ENCODE results near the gene NDUFB11. TPM values are rescaled to one million over a fixed set of nuclear protein-coding genes. Genes with fewer than 3 reads are reported as not detected.

The NDUFB11 gene
- total RNA-seq, 1 experiment from 2014 or later: 78.9 TPM

- no peaks in the 10 kb centered on the region for H4K20me1 ChIP-seq (ENCODE audit: insufficient read depth)
- no peak overlapping the region for H2AFZ ChIP-seq (ENCODE audit: low read depth, low read length, poor library complexity, severe bottlenecking)
- TF ChIP-seq ZFX (IDR thresholded peaks at IDR 0.05) (no peak), RAD21 (IDR thresholded peaks at IDR 0.05; ENCODE audit: low read depth) (no peak), SRF (IDR thresholded peaks at IDR 0.05; ENCODE audit: low read depth) (no peak), MAX (IDR thresholded peaks at IDR 0.05) (no peak), POLR2A (IDR thresholded peaks at IDR 0.05; ENCODE audit: borderline replicate concordance, extremely low read depth, insufficient read depth, insufficient read length) (no peak), CBX3 (IDR thresholded peaks at IDR 0.05; ENCODE audit: low read depth) (no peak), CTCF (IDR thresholded peaks at IDR 0.05 in 2 of 3, conservative IDR thresholded peaks at IDR 0.05 in 1 of 3; ENCODE audit: borderline replicate concordance in 1 of 3, insufficient read depth in 1 of 3, low read depth in 2 of 3, low read length in 2 of 3) (no peak), ZNF274 (IDR thresholded peaks at IDR 0.05; ENCODE audit: low read depth, low read length) (no peak), SIN3A (IDR thresholded peaks at IDR 0.05; ENCODE audit: low read depth) (no peak), EZH2phosphoT487 (IDR thresholded peaks at IDR 0.05; ENCODE audit: borderline replicate concordance) (no peak), TCF7L2 (IDR thresholded peaks at IDR 0.05; ENCODE audit: borderline replicate concordance, extremely low read depth, insufficient read depth, insufficient read length) (no peak), EGR1 (IDR thresholded peaks at IDR 0.05; ENCODE audit: low read depth) (no peak), ELF1 (IDR thresholded peaks at IDR 0.05; ENCODE audit: borderline replicate concordance, low read depth) (no peak), JUND (IDR thresholded peaks at IDR 0.05) (no peak), EZH2 (IDR thresholded peaks at IDR 0.05) (no peak), YY1 (IDR thresholded peaks at IDR 0.05; ENCODE audit: extremely low read depth, insufficient replicate concordance, low read depth, low read length) (no peak), SP1 (IDR thresholded peaks at IDR 0.05; ENCODE audit: low read depth) (no peak)
- TF ChIP-seq, protein P1, sequence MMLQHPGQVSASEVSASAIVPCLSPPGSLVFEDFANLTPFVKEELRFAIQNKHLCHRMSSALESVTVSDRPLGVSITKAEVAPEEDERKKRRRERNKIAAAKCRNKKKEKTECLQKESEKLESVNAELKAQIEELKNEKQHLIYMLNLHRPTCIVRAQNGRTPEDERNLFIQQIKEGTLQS (IDR thresholded peaks at IDR 0.05): no peak
- TF ChIP-seq, protein P2, sequence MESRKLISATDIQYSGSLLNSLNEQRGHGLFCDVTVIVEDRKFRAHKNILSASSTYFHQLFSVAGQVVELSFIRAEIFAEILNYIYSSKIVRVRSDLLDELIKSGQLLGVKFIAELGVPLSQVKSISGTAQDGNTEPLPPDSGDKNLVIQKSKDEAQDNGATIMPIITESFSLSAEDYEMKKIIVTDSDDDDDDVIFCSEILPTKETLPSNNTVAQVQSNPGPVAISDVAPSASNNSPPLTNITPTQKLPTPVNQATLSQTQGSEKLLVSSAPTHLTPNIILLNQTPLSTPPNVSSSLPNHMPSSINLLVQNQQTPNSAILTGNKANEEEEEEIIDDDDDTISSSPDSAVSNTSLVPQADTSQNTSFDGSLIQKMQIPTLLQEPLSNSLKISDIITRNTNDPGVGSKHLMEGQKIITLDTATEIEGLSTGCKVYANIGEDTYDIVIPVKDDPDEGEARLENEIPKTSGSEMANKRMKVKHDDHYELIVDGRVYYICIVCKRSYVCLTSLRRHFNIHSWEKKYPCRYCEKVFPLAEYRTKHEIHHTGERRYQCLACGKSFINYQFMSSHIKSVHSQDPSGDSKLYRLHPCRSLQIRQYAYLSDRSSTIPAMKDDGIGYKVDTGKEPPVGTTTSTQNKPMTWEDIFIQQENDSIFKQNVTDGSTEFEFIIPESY (IDR thresholded peaks at IDR 0.05; ENCODE audit: extremely low read depth, insufficient replicate concordance, low read length): no peak
- TF ChIP-seq, protein P3, sequence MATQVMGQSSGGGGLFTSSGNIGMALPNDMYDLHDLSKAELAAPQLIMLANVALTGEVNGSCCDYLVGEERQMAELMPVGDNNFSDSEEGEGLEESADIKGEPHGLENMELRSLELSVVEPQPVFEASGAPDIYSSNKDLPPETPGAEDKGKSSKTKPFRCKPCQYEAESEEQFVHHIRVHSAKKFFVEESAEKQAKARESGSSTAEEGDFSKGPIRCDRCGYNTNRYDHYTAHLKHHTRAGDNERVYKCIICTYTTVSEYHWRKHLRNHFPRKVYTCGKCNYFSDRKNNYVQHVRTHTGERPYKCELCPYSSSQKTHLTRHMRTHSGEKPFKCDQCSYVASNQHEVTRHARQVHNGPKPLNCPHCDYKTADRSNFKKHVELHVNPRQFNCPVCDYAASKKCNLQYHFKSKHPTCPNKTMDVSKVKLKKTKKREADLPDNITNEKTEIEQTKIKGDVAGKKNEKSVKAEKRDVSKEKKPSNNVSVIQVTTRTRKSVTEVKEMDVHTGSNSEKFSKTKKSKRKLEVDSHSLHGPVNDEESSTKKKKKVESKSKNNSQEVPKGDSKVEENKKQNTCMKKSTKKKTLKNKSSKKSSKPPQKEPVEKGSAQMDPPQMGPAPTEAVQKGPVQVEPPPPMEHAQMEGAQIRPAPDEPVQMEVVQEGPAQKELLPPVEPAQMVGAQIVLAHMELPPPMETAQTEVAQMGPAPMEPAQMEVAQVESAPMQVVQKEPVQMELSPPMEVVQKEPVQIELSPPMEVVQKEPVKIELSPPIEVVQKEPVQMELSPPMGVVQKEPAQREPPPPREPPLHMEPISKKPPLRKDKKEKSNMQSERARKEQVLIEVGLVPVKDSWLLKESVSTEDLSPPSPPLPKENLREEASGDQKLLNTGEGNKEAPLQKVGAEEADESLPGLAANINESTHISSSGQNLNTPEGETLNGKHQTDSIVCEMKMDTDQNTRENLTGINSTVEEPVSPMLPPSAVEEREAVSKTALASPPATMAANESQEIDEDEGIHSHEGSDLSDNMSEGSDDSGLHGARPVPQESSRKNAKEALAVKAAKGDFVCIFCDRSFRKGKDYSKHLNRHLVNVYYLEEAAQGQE (IDR thresholded peaks at IDR 0.05; ENCODE audit: low read depth): no peak
- ATAC-seq: no peak
- peak overlapping the region; percentile 67 to 75 for H3K4me3 ChIP-seq (replicated peaks in 1 of 2; ENCODE audit: low read depth in 1 of 2, low read length in 2 of 2)
- intact Hi-C loops (cut with micrococcal nuclease): loop anchor here (5.0 to 10.0 kb wide), 4 partner anchors 170 to 835 kb away; partner anchors contain the start of gene ZNF41
- BruUV-seq (replicated peaks): no TSS peak
- ChIA-PET CTCF (no interaction called here), RAD21 (ENCODE audit: low non-redundant PET in 1 of 2, low total read pairs in 2 of 2, uncharacterized antibody in 2 of 2, unreplicated experiment in 2 of 2) (interaction anchor here in 1 of 2 experiments (1.1 kb wide), 1 partner anchor 192 kb away, joined by 7 read pairs; no protein-coding TSS in a partner anchor), POLR2A (interaction anchor here (0.6 to 2.0 kb wide), 3 partner anchors 47 to 865 kb away, joined by 4 to 7 read pairs (median 5); partner anchors contain the start of gene RBM10)
- H3K27me3 ChIP-seq (ENCODE audit: insufficient read depth, low read length): no peaks in the 10 kb centered on the region
- H3K9me2 ChIP-seq (ENCODE audit: insufficient read depth): no peaks in the 10 kb centered on the region
- no peak for DNase-seq (ENCODE audit: low read depth, low spot score)
- H3K4me1 ChIP-seq (ENCODE audit: control insufficient read depth in 1 of 2, insufficient read depth in 2 of 2, low read length in 2 of 2): peaks cover 7 to 26% of the 10 kb centered on the region in 2 experiments; a peak in 3 of 4 replicates
- no peaks in the 10 kb centered on the region for H3K9me3 ChIP-seq (ENCODE audit: control insufficient read depth in 1 of 2, insufficient read depth in 1 of 2, low read depth in 1 of 2, low read length in 2 of 2)
- peak overlapping the region; percentile 79 for H3K27ac ChIP-seq (ENCODE audit: low read depth, low read length)
- H3K79me2 ChIP-seq (ENCODE audit: insufficient read depth, low read length): peaks cover 48% of the 10 kb centered on the region
- peak overlapping the region; percentile 82 for H3K9ac ChIP-seq (ENCODE audit: low read length)
- H3K4me2 ChIP-seq (ENCODE audit: low read length): peak overlapping the region; percentile 82
- peaks cover 0 to 1% of the 10 kb centered on the region in 2 experiments; a peak in 1 of 4 replicates for H3K36me3 ChIP-seq (ENCODE audit: control insufficient read depth in 1 of 2, insufficient read depth in 2 of 2, low read length in 2 of 2)
Observed at GRCh38 chrX:47191806-47192401, 47.4 kb upstream of the NDUFB11 start.
